22Rv1 (cell line): ENCODE data around the gene MTNR1B.

Experiments
- ZFX ChIP-seq: fragments of 450-650 bp; IDR thresholded peaks from 2 replicates; pipeline ENCODE4 v1.6.1; 2017; ENCODE audit warnings: antibody characterized with exemption, borderline replicate concordance
- TF ChIP-seq, protein P1 (sequence below): fragments of 450-650 bp; IDR thresholded peaks from 2 replicates; pipeline ENCODE4 v1.5.1; 2017; ENCODE audit warnings: mild to moderate bottlenecking

DNA sequence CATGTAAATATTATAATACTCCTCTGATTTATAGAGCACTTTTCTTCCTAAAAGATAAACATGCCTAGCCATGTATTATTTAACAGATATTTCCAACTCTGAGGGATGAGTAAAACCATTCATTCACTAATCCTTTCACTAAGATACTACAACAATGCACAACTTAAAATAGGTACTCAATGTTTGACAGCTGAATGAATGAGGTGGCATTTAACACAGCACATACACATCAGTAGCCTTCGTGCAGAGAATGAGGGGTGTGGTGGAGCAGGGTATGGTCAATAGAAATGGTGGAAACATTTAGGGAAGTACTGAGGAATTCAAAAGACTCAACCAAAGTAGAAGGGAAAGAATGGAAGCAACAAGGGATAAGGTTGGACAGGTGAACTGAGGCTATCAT, 46.7 kb upstream of the MTNR1B start:
- TF ChIP-seq, protein P1, sequence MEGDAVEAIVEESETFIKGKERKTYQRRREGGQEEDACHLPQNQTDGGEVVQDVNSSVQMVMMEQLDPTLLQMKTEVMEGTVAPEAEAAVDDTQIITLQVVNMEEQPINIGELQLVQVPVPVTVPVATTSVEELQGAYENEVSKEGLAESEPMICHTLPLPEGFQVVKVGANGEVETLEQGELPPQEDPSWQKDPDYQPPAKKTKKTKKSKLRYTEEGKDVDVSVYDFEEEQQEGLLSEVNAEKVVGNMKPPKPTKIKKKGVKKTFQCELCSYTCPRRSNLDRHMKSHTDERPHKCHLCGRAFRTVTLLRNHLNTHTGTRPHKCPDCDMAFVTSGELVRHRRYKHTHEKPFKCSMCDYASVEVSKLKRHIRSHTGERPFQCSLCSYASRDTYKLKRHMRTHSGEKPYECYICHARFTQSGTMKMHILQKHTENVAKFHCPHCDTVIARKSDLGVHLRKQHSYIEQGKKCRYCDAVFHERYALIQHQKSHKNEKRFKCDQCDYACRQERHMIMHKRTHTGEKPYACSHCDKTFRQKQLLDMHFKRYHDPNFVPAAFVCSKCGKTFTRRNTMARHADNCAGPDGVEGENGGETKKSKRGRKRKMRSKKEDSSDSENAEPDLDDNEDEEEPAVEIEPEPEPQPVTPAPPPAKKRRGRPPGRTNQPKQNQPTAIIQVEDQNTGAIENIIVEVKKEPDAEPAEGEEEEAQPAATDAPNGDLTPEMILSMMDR = no peak
- no peak for TF ChIP-seq ZFX
